CD8-positive, alpha-beta memory T cell (primary cell): ENCODE data around the gene TIMP3. TPM values are rescaled to one million over a fixed set of nuclear protein-coding genes. Genes with fewer than 3 reads are reported as not detected.

Experiments
- CTCF ChIA-PET: fragments of 350-600 bp; sonication (Branson Sonifier 250); formaldehyde crosslinking; loops from one replicate; lab custom pipeline; 2021; ENCODE audit warnings: antibody characterized with exemption; lab: Charles Lee
- POLR2A ChIA-PET: fragments of 350-600 bp; sonication (Branson Sonifier 250); formaldehyde crosslinking; loops from one replicate; lab custom pipeline; 2021; ENCODE audit warnings: antibody characterized with exemption; lab: Charles Lee
- DNase-seq, 5 donors: peaks; one replicate each; pipeline versions ENCODE4 v3.0.0 to v3.0.0-alpha.2; 2020 to 2022; ENCODE audit warnings: mixed read lengths in 1 of 5
- H3K27ac ChIP-seq: one replicate; pipeline ENCODE4 v1.7.0; 2013; ENCODE audit warnings: low read depth, mild to moderate bottlenecking, low read length, moderate library complexity
- H3K27me3 ChIP-seq: 2 replicates; pipeline ENCODE4 v1.7.0; 2013; ENCODE audit warnings: low read length, mild to moderate bottlenecking; ENCODE audit not compliant: insufficient read depth, poor library complexity, severe bottlenecking
- H3K36me3 ChIP-seq: 2 replicates; pipeline ENCODE4 v1.7.0; 2013; ENCODE audit warnings: mild to moderate bottlenecking, low read length, moderate library complexity; ENCODE audit not compliant: insufficient read depth
- H3K4me1 ChIP-seq: 2 replicates; pipeline ENCODE4 v1.7.0; 2013; ENCODE audit warnings: mild to moderate bottlenecking, low read length, moderate library complexity; ENCODE audit not compliant: insufficient read depth
- H3K4me3 ChIP-seq: 2 replicates; pipeline ENCODE4 v1.7.0; 2013; ENCODE audit warnings: mild to moderate bottlenecking, low read length
- H3K9me3 ChIP-seq: 2 replicates; pipeline ENCODE4 v1.7.0; 2013; ENCODE audit warnings: mild to moderate bottlenecking, low read length
- H3K27ac Mint-ChIP-seq, 8 donors: one replicate each; pipeline ENCODE4 v1.8.0; 2020 to 2021; ENCODE audit warnings: mixed read lengths in 8 of 8, mild to moderate bottlenecking in 6 of 8, inconsistent platforms in 3 of 8, moderate library complexity in 3 of 8
- H3K27me3 Mint-ChIP-seq, 2 donors: one replicate each; pipeline ENCODE4 v1.8.0; 2020 to 2021; ENCODE audit warnings: mixed read lengths in 2 of 2, mild to moderate bottlenecking in 1 of 2, moderate library complexity in 1 of 2
- H3K36me3 Mint-ChIP-seq, 3 donors: one replicate each; pipeline ENCODE4 v1.8.0; 2020 to 2021; ENCODE audit warnings: mixed read lengths in 3 of 3, inconsistent platforms in 1 of 3, mild to moderate bottlenecking in 1 of 3
- H3K4me1 Mint-ChIP-seq, 3 donors: one replicate each; pipeline ENCODE4 v1.8.0; 2020 to 2021; ENCODE audit warnings: mixed read lengths in 3 of 3, inconsistent platforms in 1 of 3, mild to moderate bottlenecking in 1 of 3
- H3K4me3 Mint-ChIP-seq, 7 donors: one replicate each; pipeline ENCODE4 v1.8.0; 2020 to 2021; ENCODE audit warnings: mixed read lengths in 7 of 7, mild to moderate bottlenecking in 6 of 7, moderate library complexity in 4 of 7, inconsistent platforms in 2 of 7
- H3K9me3 Mint-ChIP-seq, 5 donors: one replicate each; pipeline ENCODE4 v1.8.0; 2020 to 2022; ENCODE audit warnings: mixed read lengths in 5 of 5, mild to moderate bottlenecking in 3 of 5, moderate library complexity in 2 of 5, inconsistent platforms in 1 of 5
- polyA plus RNA-seq: library from polyadenylated mRNA; unstranded; fragments of 300-500 nt; fragmentation: Illumina TruSeq; gene quantifications from one replicate; pipeline ENCODE4 v1.2.3, GENCODE V29; 2021
- total RNA-seq, 2 experiments: library from RNA; stranded (reverse); gene quantifications; one replicate each; pipeline ENCODE4 v1.2.3, GENCODE V29; 2021

The TIMP3 gene
- total and polyA plus RNA-seq, 3 experiments from 2014 or later = 0.22 to 0.24 TPM; not detected in 1

DNA sequence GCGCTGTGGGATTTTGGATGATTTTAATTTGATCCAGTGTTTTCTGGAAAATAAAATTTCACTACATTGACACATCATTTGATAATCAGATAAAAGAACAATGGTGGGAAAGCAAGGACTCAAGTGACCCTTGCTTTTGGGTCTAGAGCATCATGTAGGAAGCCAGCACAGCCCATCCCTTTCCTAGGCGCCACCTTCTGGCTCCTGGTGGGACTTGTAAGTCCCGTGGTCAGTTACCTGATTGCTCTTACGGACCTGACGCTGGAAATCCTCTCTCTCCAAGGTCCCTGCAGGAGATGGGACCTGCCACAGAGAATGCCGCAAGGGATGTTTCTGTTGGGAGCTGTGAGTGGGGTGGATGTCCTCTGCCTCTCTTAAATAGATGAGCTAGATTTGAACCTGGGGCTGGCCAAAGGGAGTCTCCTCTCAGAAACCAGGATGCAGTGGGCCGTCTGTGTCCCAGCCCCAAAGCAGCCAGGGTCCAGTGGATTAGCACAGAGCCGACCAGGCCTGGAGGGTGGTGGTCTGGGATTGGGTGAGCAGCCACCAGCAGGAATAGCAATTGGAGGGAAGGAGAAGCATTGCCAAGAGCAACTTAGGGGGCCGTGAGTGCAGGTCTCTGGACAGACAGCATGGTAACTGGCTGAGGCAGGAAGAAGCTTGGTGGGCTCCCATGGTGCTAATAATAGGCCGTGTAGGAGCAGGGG is 21.7 kb downstream of the TIMP3 start:
- ChIA-PET POLR2A (no interaction called here), CTCF (no interaction called here)
- Mint-ChIP-seq H3K4me1 (no peaks in the 10 kb centered on the region), H3K27me3 (peaks cover 5 to 18% of the 10 kb centered on the region in 2 donors), H3K27ac (no peak overlapping the region), H3K4me3 (no peak overlapping the region), H3K36me3 (no peaks in the 10 kb centered on the region), H3K9me3 (no peaks in the 10 kb centered on the region)
- Histone ChIP-seq H3K9me3 (no peaks in the 10 kb centered on the region), H3K27me3 (no peaks in the 10 kb centered on the region), H3K27ac (no peak overlapping the region), H3K4me3 (no peak overlapping the region), H3K4me1 (no peaks in the 10 kb centered on the region), H3K36me3 (no peaks in the 10 kb centered on the region)
- DNase-seq = no peak

DNA sequence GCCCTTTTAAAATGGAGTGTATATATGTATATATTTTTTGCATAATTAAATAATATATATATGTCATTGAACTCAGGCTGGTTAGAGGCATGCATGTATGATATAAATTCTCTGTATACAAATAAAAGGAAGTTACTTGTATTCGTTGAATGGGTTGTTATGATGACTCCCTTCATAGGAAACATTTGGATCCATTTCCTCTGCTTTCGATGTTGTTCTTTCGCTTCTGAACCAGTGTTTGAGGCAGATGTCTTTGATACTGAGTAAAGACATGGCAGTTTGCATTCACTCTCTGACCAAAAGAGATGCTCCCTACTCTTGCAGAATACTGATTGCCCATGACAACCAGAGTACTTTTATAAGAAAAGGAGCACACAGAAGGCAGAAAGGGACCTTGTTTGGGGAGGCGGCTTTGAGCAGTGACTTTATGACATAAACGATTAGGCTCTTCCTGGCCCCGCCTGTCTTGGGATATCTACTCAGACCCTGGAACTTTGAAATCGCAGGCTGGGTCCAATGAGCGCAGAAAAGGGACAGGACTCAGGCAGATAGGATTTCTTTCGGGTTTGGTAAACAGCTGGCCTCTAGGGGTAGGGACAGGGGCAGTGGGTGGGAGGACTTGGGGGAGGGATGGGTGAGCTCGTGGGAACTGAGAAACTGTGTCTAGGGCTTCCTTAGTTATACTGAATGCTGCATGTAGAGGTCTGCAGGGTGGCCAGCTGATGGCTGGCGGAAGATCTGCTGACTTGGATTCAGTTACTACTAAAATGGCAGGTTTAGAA is 23.2 kb downstream of the TIMP3 start:
- Histone ChIP-seq H3K36me3 (no peaks in the 10 kb centered on the region), H3K9me3 (no peaks in the 10 kb centered on the region), H3K4me1 (no peaks in the 10 kb centered on the region), H3K27me3 (no peaks in the 10 kb centered on the region), H3K4me3 (no peak overlapping the region), H3K27ac (no peak overlapping the region)
- Mint-ChIP-seq H3K36me3 (no peaks in the 10 kb centered on the region), H3K4me1 (no peaks in the 10 kb centered on the region), H3K9me3 (no peaks in the 10 kb centered on the region), H3K4me3 (no peak overlapping the region), H3K27ac (no peak overlapping the region), H3K27me3 (peaks cover 3 to 16% of the 10 kb centered on the region in 2 donors)
- ChIA-PET POLR2A (no interaction called here), CTCF (no interaction called here)
- DNase-seq = no peak

GRCh38 chr22:32826537-32826936 is 25.0 kb downstream of the TIMP3 start:
- DNase-seq = no peak
- no peaks in the 10 kb centered on the region for H3K36me3 Mint-ChIP-seq
- no peaks in the 10 kb centered on the region for H3K36me3 ChIP-seq
- no peak overlapping the region for H3K4me3 Mint-ChIP-seq
- no peaks in the 10 kb centered on the region for H3K4me1 Mint-ChIP-seq
- H3K27me3 Mint-ChIP-seq = peaks cover 3 to 7% of the 10 kb centered on the region in 2 donors
- H3K9me3 ChIP-seq = no peaks in the 10 kb centered on the region
- no peaks in the 10 kb centered on the region for H3K9me3 Mint-ChIP-seq
- H3K4me3 ChIP-seq = no peak overlapping the region
- no peaks in the 10 kb centered on the region for H3K4me1 ChIP-seq
- ChIA-PET POLR2A (no interaction called here), CTCF (no interaction called here)
- H3K27ac ChIP-seq = no peak overlapping the region
- H3K27me3 ChIP-seq = no peaks in the 10 kb centered on the region
- peak overlapping the region in 1 of 8 donors; percentile 22 for H3K27ac Mint-ChIP-seq

DNA sequence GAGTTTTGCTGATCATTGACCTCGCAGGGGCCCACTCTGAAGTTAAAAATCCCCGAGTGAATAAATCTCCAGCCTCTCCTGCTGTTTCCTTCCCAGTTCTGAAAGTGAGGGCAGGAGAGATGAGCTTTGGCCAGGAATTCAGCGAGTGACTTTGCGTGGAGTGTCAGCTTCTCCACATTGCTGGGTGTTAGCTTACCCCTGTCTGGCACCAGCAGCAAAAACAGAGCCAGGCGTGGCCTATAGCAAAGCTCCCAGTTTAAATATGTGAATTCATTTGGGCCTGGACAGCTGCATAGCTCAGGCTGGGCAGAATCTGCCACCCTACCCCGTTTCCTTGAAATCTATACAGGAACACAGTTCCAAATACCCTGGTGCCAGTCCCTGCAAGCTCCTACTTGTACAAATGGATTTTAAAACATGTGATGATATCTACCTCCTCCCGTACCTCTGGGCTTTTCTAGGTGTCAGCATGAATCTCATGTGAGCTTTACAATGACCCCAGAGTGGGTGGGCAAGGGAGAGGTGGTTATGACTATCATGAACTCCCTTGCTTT is 25.6 kb downstream of the TIMP3 start:
- no peaks in the 10 kb centered on the region for H3K9me3 Mint-ChIP-seq
- no peaks in the 10 kb centered on the region for H3K4me1 ChIP-seq
- DNase-seq = no peak
- H3K4me3 ChIP-seq = no peak overlapping the region
- H3K4me1 Mint-ChIP-seq = peaks cover 0 to 3% (median 0%) of the 10 kb centered on the region in 3 donors
- H3K27me3 ChIP-seq = no peaks in the 10 kb centered on the region
- H3K9me3 ChIP-seq = no peaks in the 10 kb centered on the region
- POLR2A ChIA-PET = no interaction called here
- H3K4me3 Mint-ChIP-seq = no peak overlapping the region
- no peak overlapping the region for H3K27ac Mint-ChIP-seq
- no peaks in the 10 kb centered on the region for H3K36me3 Mint-ChIP-seq
- CTCF ChIA-PET = no interaction called here
- H3K36me3 ChIP-seq = no peaks in the 10 kb centered on the region
- peaks cover 3 to 6% of the 10 kb centered on the region in 2 donors for H3K27me3 Mint-ChIP-seq
- H3K27ac ChIP-seq = no peak overlapping the region

- Histone ChIP-seq H3K27ac (no peak overlapping the region), H3K27me3 (no peaks in the 10 kb centered on the region), H3K4me3 (no peak overlapping the region), H3K4me1 (no peaks in the 10 kb centered on the region), H3K36me3 (no peaks in the 10 kb centered on the region), H3K9me3 (no peaks in the 10 kb centered on the region)
- no peaks in the 10 kb centered on the region for H3K9me3 Mint-ChIP-seq
- no peak for DNase-seq
- H3K4me1 Mint-ChIP-seq = peaks cover 0 to 4% (median 0%) of the 10 kb centered on the region in 3 donors
- H3K27me3 Mint-ChIP-seq = peaks cover 0 to 3% of the 10 kb centered on the region in 2 donors
- no peak overlapping the region for H3K4me3 Mint-ChIP-seq
- no peaks in the 10 kb centered on the region for H3K36me3 Mint-ChIP-seq
- POLR2A ChIA-PET = no interaction called here
- CTCF ChIA-PET = no interaction called here
- no peak overlapping the region for H3K27ac Mint-ChIP-seq
Measured at GRCh38 chr22:32828150-32828549, 26.6 kb downstream of the TIMP3 start.

- CTCF ChIA-PET = no interaction called here
- no peaks in the 10 kb centered on the region for H3K9me3 ChIP-seq
Measured at GRCh38 chr22:32828561-32828960, 27.1 kb downstream of the TIMP3 start.

GRCh38 chr22:32829451-32829851 is 27.9 kb downstream of the TIMP3 start:
- Mint-ChIP-seq H3K9me3 (no peaks in the 10 kb centered on the region), H3K27me3 (no peaks in the 10 kb centered on the region), H3K36me3 (no peaks in the 10 kb centered on the region), H3K27ac (no peak overlapping the region), H3K4me1 (peaks cover 0 to 4% (median 0%) of the 10 kb centered on the region in 3 donors), H3K4me3 (no peak overlapping the region)
- ChIA-PET POLR2A (no interaction called here), CTCF (no interaction called here)
- no peaks in the 10 kb centered on the region for H3K27me3 ChIP-seq
- H3K27ac ChIP-seq = no peak overlapping the region
- H3K4me3 ChIP-seq = no peak overlapping the region
- no peaks in the 10 kb centered on the region for H3K4me1 ChIP-seq
- no peaks in the 10 kb centered on the region for H3K36me3 ChIP-seq
- DNase-seq = no peak
- H3K9me3 ChIP-seq = no peaks in the 10 kb centered on the region

More at GRCh38 chr22:32828561-32828960, 27.1 kb downstream of the TIMP3 start:
- no peak overlapping the region for H3K27ac Mint-ChIP-seq
- Histone ChIP-seq H3K27me3 (no peaks in the 10 kb centered on the region), H3K36me3 (no peaks in the 10 kb centered on the region), H3K4me3 (no peak overlapping the region), H3K4me1 (no peaks in the 10 kb centered on the region), H3K27ac (no peak overlapping the region)
- peaks cover 0 to 4% (median 0%) of the 10 kb centered on the region in 3 donors for H3K4me1 Mint-ChIP-seq
- DNase-seq = no peak
- no peaks in the 10 kb centered on the region for H3K9me3 Mint-ChIP-seq
- H3K36me3 Mint-ChIP-seq = no peaks in the 10 kb centered on the region
- POLR2A ChIA-PET = no interaction called here
- H3K27me3 Mint-ChIP-seq = peaks cover 0 to 3% of the 10 kb centered on the region in 2 donors
- no peak overlapping the region for H3K4me3 Mint-ChIP-seq

GRCh38 chr22:32830473-32830872 is 29.0 kb downstream of the TIMP3 start:
- no peaks in the 10 kb centered on the region for H3K36me3 ChIP-seq
- DNase-seq = no peak
- Mint-ChIP-seq H3K27ac (no peak overlapping the region), H3K4me3 (no peak overlapping the region), H3K36me3 (no peaks in the 10 kb centered on the region), H3K27me3 (no peaks in the 10 kb centered on the region), H3K9me3 (no peaks in the 10 kb centered on the region), H3K4me1 (peaks cover 0 to 4% (median 0%) of the 10 kb centered on the region in 3 donors)
- no peaks in the 10 kb centered on the region for H3K4me1 ChIP-seq
- no peaks in the 10 kb centered on the region for H3K9me3 ChIP-seq
- ChIA-PET CTCF (interaction anchor here (1.4 kb wide), 1 partner anchor 18 kb away, joined by 3 read pairs; no protein-coding TSS in a partner anchor), POLR2A (no interaction called here)
- no peaks in the 10 kb centered on the region for H3K27me3 ChIP-seq
- no peak overlapping the region for H3K4me3 ChIP-seq
- H3K27ac ChIP-seq = no peak overlapping the region
